ENCODE results near the gene TP53TG5. TPM values are rescaled to one million over a fixed set of nuclear protein-coding genes. Genes with fewer than 3 reads are reported as not detected.

TP53TG5 gene
- total and polyA plus RNA-seq, 2 experiments from 2014 or later: not detected

GRCh38 chr20:45354423-45355208 is 23.5 kb downstream of the TP53TG5 start (continued):
- TF ChIP-seq ZNF462 (CRISPR knock-in tag; IDR thresholded peaks at IDR 0.05) (no peak), CTCF (conservative IDR thresholded peaks at IDR 0.05; ENCODE audit: low read depth in 2 of 2) (no peak), NANOG (IDR thresholded peaks at IDR 0.05; ENCODE audit: borderline replicate concordance) (no peak), EZH2phosphoT487 (IDR thresholded peaks at IDR 0.05; ENCODE audit: unreplicated experiment) (no peak), ZNF331 (CRISPR knock-in tag; IDR thresholded peaks at IDR 0.05; ENCODE audit: low read depth) (no peak)

- Histone ChIP-seq H3K4me1 (ENCODE audit: insufficient read depth) (peaks cover 6% of the 10 kb centered on the region; the same call in 1 of the 2 replicates), H3K4me3 (no peak overlapping the region), H3F3A (replicated peaks; ENCODE audit: low read depth) (no peaks in the 10 kb centered on the region), H4K20me1 (replicated peaks; ENCODE audit: insufficient read depth) (no peaks in the 10 kb centered on the region), H3K36me3 (ENCODE audit: insufficient read depth) (no peaks in the 10 kb centered on the region), H3K4me2 (no peak overlapping the region; the same call in 1 of the 2 replicates), H3K79me2 (replicated peaks; ENCODE audit: insufficient read depth) (no peaks in the 10 kb centered on the region), H3K27ac (ENCODE audit: low read depth) (no peak overlapping the region), H3K27me3 (ENCODE audit: insufficient read depth) (no peaks in the 10 kb centered on the region), H2AFZ (peak overlapping the region; percentile 84), H3K9me2 (ENCODE audit: insufficient read depth) (no peaks in the 10 kb centered on the region)
- ATAC-seq (peak; percentile 51), DNase-seq (ENCODE audit: low spot score) (no peak)
- H3K4me3 Mint-ChIP-seq: no peak overlapping the region
- no peaks in the 10 kb centered on the region for H3K9me3 Mint-ChIP-seq
- H3K36me3 Mint-ChIP-seq (ENCODE audit: low read depth): no peaks in the 10 kb centered on the region
- no peaks in the 10 kb centered on the region for H3K27me3 Mint-ChIP-seq (ENCODE audit: insufficient read depth, low read depth, poor library complexity)
- TF ChIP-seq EZH2phosphoT487 (IDR thresholded peaks at IDR 0.05; ENCODE audit: unreplicated experiment) (no peak), CTCF (conservative IDR thresholded peaks at IDR 0.05; ENCODE audit: low read depth in 2 of 2) (no peak), NANOG (IDR thresholded peaks at IDR 0.05; ENCODE audit: borderline replicate concordance) (no peak)
- peaks cover 22% of the 10 kb centered on the region; the same call in 2 of the 3 replicates for H3K4me1 Mint-ChIP-seq
- H3K27ac Mint-ChIP-seq: no peak overlapping the region
These were observed 24.4 kb downstream of the TP53TG5 start for GRCh38 chr20:45353746-45354145.

Data from GM23338 (cell line).